ENCODE measurements around the gene NRK.

DNA sequence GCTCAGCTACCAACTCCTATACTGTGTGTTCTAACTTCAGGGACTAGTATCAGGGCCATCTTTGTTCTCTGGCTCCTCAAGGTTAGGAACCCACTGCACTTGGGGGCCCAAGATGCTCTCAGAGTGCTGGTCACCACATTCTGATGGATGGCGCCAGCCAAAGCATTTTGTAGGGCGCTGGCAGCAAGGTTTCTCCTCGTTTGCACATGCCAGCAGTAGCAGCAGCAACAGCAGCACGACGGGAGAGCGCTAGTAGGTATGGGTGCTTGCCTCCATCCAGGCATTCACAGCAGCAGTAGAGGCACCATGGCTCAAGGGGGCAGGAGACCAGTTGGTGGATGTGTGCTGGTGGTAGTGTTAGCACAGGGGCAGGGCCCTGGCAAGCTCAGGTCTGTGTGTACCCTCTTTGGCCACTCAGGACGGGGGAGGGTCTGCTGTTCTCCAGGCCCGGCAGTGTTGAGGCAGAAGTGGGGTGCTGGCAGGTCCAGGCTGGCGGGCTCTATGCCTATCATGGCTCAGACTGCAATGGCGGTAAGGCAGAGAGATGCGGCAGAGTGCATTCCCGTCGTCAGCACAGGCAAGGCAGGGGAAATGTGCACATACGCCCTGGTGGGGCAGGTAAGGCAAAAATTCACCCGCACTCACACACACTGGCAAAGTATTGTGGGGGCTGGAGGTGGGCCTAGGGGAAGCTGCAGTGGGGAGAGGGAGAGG lies 159.6 kb downstream of the NRK start:
- TF ChIP-seq, protein P1, sequence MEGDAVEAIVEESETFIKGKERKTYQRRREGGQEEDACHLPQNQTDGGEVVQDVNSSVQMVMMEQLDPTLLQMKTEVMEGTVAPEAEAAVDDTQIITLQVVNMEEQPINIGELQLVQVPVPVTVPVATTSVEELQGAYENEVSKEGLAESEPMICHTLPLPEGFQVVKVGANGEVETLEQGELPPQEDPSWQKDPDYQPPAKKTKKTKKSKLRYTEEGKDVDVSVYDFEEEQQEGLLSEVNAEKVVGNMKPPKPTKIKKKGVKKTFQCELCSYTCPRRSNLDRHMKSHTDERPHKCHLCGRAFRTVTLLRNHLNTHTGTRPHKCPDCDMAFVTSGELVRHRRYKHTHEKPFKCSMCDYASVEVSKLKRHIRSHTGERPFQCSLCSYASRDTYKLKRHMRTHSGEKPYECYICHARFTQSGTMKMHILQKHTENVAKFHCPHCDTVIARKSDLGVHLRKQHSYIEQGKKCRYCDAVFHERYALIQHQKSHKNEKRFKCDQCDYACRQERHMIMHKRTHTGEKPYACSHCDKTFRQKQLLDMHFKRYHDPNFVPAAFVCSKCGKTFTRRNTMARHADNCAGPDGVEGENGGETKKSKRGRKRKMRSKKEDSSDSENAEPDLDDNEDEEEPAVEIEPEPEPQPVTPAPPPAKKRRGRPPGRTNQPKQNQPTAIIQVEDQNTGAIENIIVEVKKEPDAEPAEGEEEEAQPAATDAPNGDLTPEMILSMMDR (IDR thresholded peaks at IDR 0.05): no peak
- TF ChIP-seq POLR2A (IDR thresholded peaks at IDR 0.05): no peak
- no peak for TF ChIP-seq POLR2AphosphoS5 (IDR thresholded peaks at IDR 0.05)

Measured in breast epithelium (tissue), 3 donors.